ENCODE measurements around the gene KATNAL1. TPM values are rescaled to one million over a fixed set of nuclear protein-coding genes. Genes with fewer than 3 reads are reported as not detected.

The KATNAL1 gene
- polyA plus RNA-seq, 2 donors: 0.92 to 1.3 TPM

GRCh38 chr13:30163441-30163840 is 143.9 kb downstream of the KATNAL1 start:
- WGBS, 2 donors: 90 to 98% methylated on average over 2 of the region's 2 CpGs
- no peaks in the 10 kb centered on the region for H3K27me3 ChIP-seq (ENCODE audit: control insufficient read depth in 1 of 2, insufficient read depth in 2 of 2, low read length in 2 of 2)
- H3K9me3 ChIP-seq (ENCODE audit: control insufficient read depth in 2 of 2, insufficient read depth in 1 of 2, low read depth in 1 of 2, low read length in 1 of 2): no peaks in the 10 kb centered on the region
- no peak overlapping the region for H3K4me3 ChIP-seq (ENCODE audit: low read depth in 1 of 2, low read length in 2 of 2)
- H3K36me3 ChIP-seq (ENCODE audit: control insufficient read depth in 2 of 2, insufficient read depth in 2 of 2, low read length in 1 of 2): no peaks in the 10 kb centered on the region
- no peak overlapping the region for H3K27ac ChIP-seq (ENCODE audit: low read depth in 2 of 2, low read length in 1 of 2)
- H3K4me1 ChIP-seq (ENCODE audit: control insufficient read depth in 2 of 2, insufficient read depth in 2 of 2, low read length in 1 of 2): no peaks in the 10 kb centered on the region

- H3K27me3 ChIP-seq (ENCODE audit: control insufficient read depth in 1 of 2, insufficient read depth in 2 of 2, low read length in 2 of 2): no peaks in the 10 kb centered on the region
- no peaks in the 10 kb centered on the region for H3K36me3 ChIP-seq (ENCODE audit: control insufficient read depth in 2 of 2, insufficient read depth in 2 of 2, low read length in 1 of 2)
- no peaks in the 10 kb centered on the region for H3K9me3 ChIP-seq (ENCODE audit: control insufficient read depth in 2 of 2, insufficient read depth in 1 of 2, low read depth in 1 of 2, low read length in 1 of 2)
- no peak overlapping the region for H3K4me3 ChIP-seq (ENCODE audit: low read depth in 1 of 2, low read length in 2 of 2)
- no peaks in the 10 kb centered on the region for H3K4me1 ChIP-seq (ENCODE audit: control insufficient read depth in 2 of 2, insufficient read depth in 2 of 2, low read length in 1 of 2)
- no peak overlapping the region for H3K27ac ChIP-seq (ENCODE audit: low read depth in 2 of 2, low read length in 1 of 2)
- WGBS, 2 donors: 40 to 44% methylated on average over 4 of the region's 4 CpGs
These were observed 147.9 kb downstream of the KATNAL1 start for GRCh38 chr13:30159446-30159839.

GRCh38 chr13:30158774-30159445 is 148.4 kb downstream of the KATNAL1 start:
- WGBS, 2 donors: 66 to 67% methylated on average over 8 of the region's 8 CpGs
- Histone ChIP-seq H3K4me1 (ENCODE audit: control insufficient read depth in 2 of 2, insufficient read depth in 2 of 2, low read length in 1 of 2) (no peaks in the 10 kb centered on the region), H3K27ac (ENCODE audit: low read depth in 2 of 2, low read length in 1 of 2) (no peak overlapping the region), H3K27me3 (ENCODE audit: control insufficient read depth in 1 of 2, insufficient read depth in 2 of 2, low read length in 2 of 2) (no peaks in the 10 kb centered on the region), H3K36me3 (ENCODE audit: control insufficient read depth in 2 of 2, insufficient read depth in 2 of 2, low read length in 1 of 2) (no peaks in the 10 kb centered on the region), H3K9me3 (ENCODE audit: control insufficient read depth in 2 of 2, insufficient read depth in 1 of 2, low read depth in 1 of 2, low read length in 1 of 2) (no peaks in the 10 kb centered on the region), H3K4me3 (ENCODE audit: low read depth in 1 of 2, low read length in 2 of 2) (no peak overlapping the region)

GRCh38 chr13:30157616-30157993 is 149.7 kb downstream of the KATNAL1 start:
- Histone ChIP-seq H3K4me3 (ENCODE audit: low read depth in 1 of 2, low read length in 2 of 2) (no peak overlapping the region), H3K27me3 (ENCODE audit: control insufficient read depth in 1 of 2, insufficient read depth in 2 of 2, low read length in 2 of 2) (no peaks in the 10 kb centered on the region), H3K36me3 (ENCODE audit: control insufficient read depth in 2 of 2, insufficient read depth in 2 of 2, low read length in 1 of 2) (no peaks in the 10 kb centered on the region), H3K27ac (ENCODE audit: low read depth in 2 of 2, low read length in 1 of 2) (no peak overlapping the region), H3K4me1 (ENCODE audit: control insufficient read depth in 2 of 2, insufficient read depth in 2 of 2, low read length in 1 of 2) (no peaks in the 10 kb centered on the region), H3K9me3 (ENCODE audit: control insufficient read depth in 2 of 2, insufficient read depth in 1 of 2, low read depth in 1 of 2, low read length in 1 of 2) (no peaks in the 10 kb centered on the region)
- WGBS, 2 donors: 73 to 78% methylated on average over 7 of the region's 7 CpGs

- Histone ChIP-seq H3K27ac (ENCODE audit: low read depth in 2 of 2, low read length in 1 of 2) (no peak overlapping the region), H3K4me3 (ENCODE audit: low read depth in 1 of 2, low read length in 2 of 2) (no peak overlapping the region)
These were observed 150.3 kb downstream of the KATNAL1 start for GRCh38 chr13:30156826-30157615.

GRCh38 chr13:30156270-30156669 is 151.1 kb downstream of the KATNAL1 start:
- no peaks in the 10 kb centered on the region for H3K9me3 ChIP-seq (ENCODE audit: control insufficient read depth in 2 of 2, insufficient read depth in 1 of 2, low read depth in 1 of 2, low read length in 1 of 2)
- no peak overlapping the region for H3K4me3 ChIP-seq (ENCODE audit: low read depth in 1 of 2, low read length in 2 of 2)
- H3K27ac ChIP-seq (ENCODE audit: low read depth in 2 of 2, low read length in 1 of 2): no peak overlapping the region
- H3K27me3 ChIP-seq (ENCODE audit: control insufficient read depth in 1 of 2, insufficient read depth in 2 of 2, low read length in 2 of 2): no peaks in the 10 kb centered on the region
- no peaks in the 10 kb centered on the region for H3K4me1 ChIP-seq (ENCODE audit: control insufficient read depth in 2 of 2, insufficient read depth in 2 of 2, low read length in 1 of 2)
- H3K36me3 ChIP-seq (ENCODE audit: control insufficient read depth in 2 of 2, insufficient read depth in 2 of 2, low read length in 1 of 2): no peaks in the 10 kb centered on the region
- 64 to 71% methylated on average over 6 of the region's 6 CpGs for WGBS, 2 donors

More at GRCh38 chr13:30156826-30157615, 150.3 kb downstream of the KATNAL1 start:
- no peaks in the 10 kb centered on the region for H3K4me1 ChIP-seq (ENCODE audit: control insufficient read depth in 2 of 2, insufficient read depth in 2 of 2, low read length in 1 of 2)
- H3K9me3 ChIP-seq (ENCODE audit: control insufficient read depth in 2 of 2, insufficient read depth in 1 of 2, low read depth in 1 of 2, low read length in 1 of 2): no peaks in the 10 kb centered on the region
- no peaks in the 10 kb centered on the region for H3K27me3 ChIP-seq (ENCODE audit: control insufficient read depth in 1 of 2, insufficient read depth in 2 of 2, low read length in 2 of 2)
- 84 to 89% methylated on average over 17 of the region's 17 CpGs for WGBS, 2 donors
- no peaks in the 10 kb centered on the region for H3K36me3 ChIP-seq (ENCODE audit: control insufficient read depth in 2 of 2, insufficient read depth in 2 of 2, low read length in 1 of 2)

GRCh38 chr13:30154931-30155330 is 152.4 kb downstream of the KATNAL1 start:
- no peak overlapping the region for H3K27ac ChIP-seq (ENCODE audit: low read depth in 2 of 2, low read length in 1 of 2)

GRCh38 chr13:30154531-30154930 is 152.8 kb downstream of the KATNAL1 start:
- Histone ChIP-seq H3K36me3 (ENCODE audit: control insufficient read depth in 2 of 2, insufficient read depth in 2 of 2, low read length in 1 of 2) (no peaks in the 10 kb centered on the region), H3K4me1 (ENCODE audit: control insufficient read depth in 2 of 2, insufficient read depth in 2 of 2, low read length in 1 of 2) (no peaks in the 10 kb centered on the region), H3K27me3 (ENCODE audit: control insufficient read depth in 1 of 2, insufficient read depth in 2 of 2, low read length in 2 of 2) (no peaks in the 10 kb centered on the region), H3K9me3 (ENCODE audit: control insufficient read depth in 2 of 2, insufficient read depth in 1 of 2, low read depth in 1 of 2, low read length in 1 of 2) (no peaks in the 10 kb centered on the region), H3K27ac (ENCODE audit: low read depth in 2 of 2, low read length in 1 of 2) (no peak overlapping the region), H3K4me3 (ENCODE audit: low read depth in 1 of 2, low read length in 2 of 2) (no peak overlapping the region)
- WGBS, 2 donors: 94% methylated on average over 20 of the region's 20 CpGs

More at GRCh38 chr13:30154931-30155330, 152.4 kb downstream of the KATNAL1 start:
- WGBS, 2 donors: 87 to 92% methylated on average over 10 of the region's 10 CpGs
- Histone ChIP-seq H3K4me1 (ENCODE audit: control insufficient read depth in 2 of 2, insufficient read depth in 2 of 2, low read length in 1 of 2) (no peaks in the 10 kb centered on the region), H3K27me3 (ENCODE audit: control insufficient read depth in 1 of 2, insufficient read depth in 2 of 2, low read length in 2 of 2) (no peaks in the 10 kb centered on the region), H3K36me3 (ENCODE audit: control insufficient read depth in 2 of 2, insufficient read depth in 2 of 2, low read length in 1 of 2) (no peaks in the 10 kb centered on the region), H3K9me3 (ENCODE audit: control insufficient read depth in 2 of 2, insufficient read depth in 1 of 2, low read depth in 1 of 2, low read length in 1 of 2) (no peaks in the 10 kb centered on the region), H3K4me3 (ENCODE audit: low read depth in 1 of 2, low read length in 2 of 2) (no peak overlapping the region)

- Histone ChIP-seq H3K9me3 (ENCODE audit: control insufficient read depth in 2 of 2, insufficient read depth in 1 of 2, low read depth in 1 of 2, low read length in 1 of 2) (no peaks in the 10 kb centered on the region), H3K4me1 (ENCODE audit: control insufficient read depth in 2 of 2, insufficient read depth in 2 of 2, low read length in 1 of 2) (no peaks in the 10 kb centered on the region), H3K27me3 (ENCODE audit: control insufficient read depth in 1 of 2, insufficient read depth in 2 of 2, low read length in 2 of 2) (no peaks in the 10 kb centered on the region), H3K27ac (ENCODE audit: low read depth in 2 of 2, low read length in 1 of 2) (no peak overlapping the region), H3K4me3 (ENCODE audit: low read depth in 1 of 2, low read length in 2 of 2) (no peak overlapping the region), H3K36me3 (ENCODE audit: control insufficient read depth in 2 of 2, insufficient read depth in 2 of 2, low read length in 1 of 2) (no peaks in the 10 kb centered on the region)
- WGBS, 2 donors: 69 to 72% methylated on average over 35 of the region's 35 CpGs
These were observed 153.6 kb downstream of the KATNAL1 start for GRCh38 chr13:30153545-30154426.

All from esophagus (tissue), 2 donors.